D341Med (cell line): ENCODE results near the gene FTH1.

Source experiments
- DNase-seq: peaks from one replicate; pipeline ENCODE4 v3.0.0; 2012; ENCODE audit warnings: low spot score

The FTH1 gene

GRCh38 chr11:61948505-61948904, 18.9 kb downstream of the FTH1 start:
- no peak for DNase-seq

- peak; percentile 84 for DNase-seq
Observed at GRCh38 chr11:61947486-61948210, 19.8 kb downstream of the FTH1 start.

- no peak for DNase-seq
Observed at GRCh38 chr11:61946894-61947293, 20.5 kb downstream of the FTH1 start.

- DNase-seq: no peak
Observed at GRCh38 chr11:61945191-61945590, 22.2 kb downstream of the FTH1 start.

- DNase-seq: no peak
Observed at GRCh38 chr11:61940466-61940865, 27.0 kb downstream of the FTH1 start.

- no peak for DNase-seq
Observed at GRCh38 chr11:61935861-61936260, 31.6 kb downstream of the FTH1 start.

GRCh38 chr11:61930933-61931332, 36.5 kb downstream of the FTH1 start:
- DNase-seq: peak; percentile 2

- no peak for DNase-seq
Observed at GRCh38 chr11:61928606-61929005, 38.8 kb downstream of the FTH1 start.

GRCh38 chr11:61927501-61927900, 39.9 kb downstream of the FTH1 start:
- no peak for DNase-seq

- DNase-seq: no peak
Observed at GRCh38 chr11:61926235-61926634, 41.2 kb downstream of the FTH1 start.

GRCh38 chr11:61925736-61926135, 41.7 kb downstream of the FTH1 start:
- no peak for DNase-seq

- no peak for DNase-seq
Observed at GRCh38 chr11:61924064-61924455, 43.4 kb downstream of the FTH1 start.

- peak; percentile 36 for DNase-seq
Observed at GRCh38 chr11:61923166-61924063, 44.0 kb downstream of the FTH1 start.

GRCh38 chr11:61922539-61922938, 44.9 kb downstream of the FTH1 start:
- DNase-seq: peak; percentile 12

GRCh38 chr11:61921446-61921845, 46.0 kb downstream of the FTH1 start:
- peak; percentile 11 for DNase-seq

- DNase-seq: peak; percentile 24
Observed at GRCh38 chr11:61919705-61920631, 47.5 kb downstream of the FTH1 start.

GRCh38 chr11:61918938-61919704, 48.3 kb downstream of the FTH1 start:
- peak; percentile 17 for DNase-seq

GRCh38 chr11:61918251-61918937, 49.0 kb downstream of the FTH1 start:
- DNase-seq: peak; percentile 17

GRCh38 chr11:61917334-61918109, 49.9 kb downstream of the FTH1 start, which contains the start of gene RAB3IL1:
TSS of gene RAB3IL1 (minus strand) at chr11:61917566. CDS start at chr11:61917367, 199 bp downstream.
- DNase-seq: peak; percentile 78
